ENCODE results near the gene KIF26A. TPM values are rescaled to one million over a fixed set of nuclear protein-coding genes. Genes with fewer than 3 reads are reported as not detected.

The KIF26A gene
- total RNA-seq, 1 experiment from 2014 or later: 5.5 TPM

GRCh38 chr14:104226421-104227383 lies 88.3 kb downstream of the KIF26A start:
- H3K27me3 ChIP-seq (replicated peaks; ENCODE audit: control insufficient read depth, insufficient read depth, low read length): no peaks in the 10 kb centered on the region
- H3K36me3 Mint-ChIP-seq (ENCODE audit: insufficient read depth, unreplicated experiment): no peaks in the 10 kb centered on the region
- no peaks in the 10 kb centered on the region for H3K4me1 Mint-ChIP-seq (ENCODE audit: low read depth, unreplicated experiment)
- 0 out of 2 replicates have a peak, but pooled peaks cover 4% of the 10 kb centered on the region for H3K4me1 ChIP-seq
- H3K4me3 ChIP-seq (ENCODE audit: low read depth, low read length): no peak overlapping the region
- H3K27me3 Mint-ChIP-seq (ENCODE audit: insufficient read depth, unreplicated experiment): no peaks in the 10 kb centered on the region
- CTCF ChIA-PET: no interaction called here
- TF ChIP-seq CTCF (IDR thresholded peaks at IDR 0.05; ENCODE audit: insufficient read depth in 1 of 2, low read depth in 1 of 2, low read length in 1 of 2, severe bottlenecking in 1 of 2, unreplicated experiment in 1 of 2): no peak
- no peaks in the 10 kb centered on the region for H3K9me3 Mint-ChIP-seq (ENCODE audit: unreplicated experiment)
- no TSS peak for BruUV-seq (replicated peaks)
- peaks cover 6% of the 10 kb centered on the region for H3K9me3 ChIP-seq
- H3K27ac Mint-ChIP-seq (ENCODE audit: unreplicated experiment): no peak overlapping the region
- POLR2A ChIA-PET: no interaction called here
- H3K4me3 Mint-ChIP-seq (ENCODE audit: unreplicated experiment): no peak overlapping the region
- DNase-seq: no peak
- H3K36me3 ChIP-seq (ENCODE audit: control insufficient read depth, insufficient read depth, low read length): no peaks in the 10 kb centered on the region
- intact Hi-C loops (cut with micrococcal nuclease; ENCODE audit: unreplicated experiment): no loop called here

- Mint-ChIP-seq H3K27ac (ENCODE audit: unreplicated experiment) (no peak overlapping the region), H3K4me1 (ENCODE audit: low read depth, unreplicated experiment) (no peaks in the 10 kb centered on the region), H3K9me3 (ENCODE audit: unreplicated experiment) (no peaks in the 10 kb centered on the region), H3K4me3 (ENCODE audit: unreplicated experiment) (no peak overlapping the region), H3K36me3 (ENCODE audit: insufficient read depth, unreplicated experiment) (no peaks in the 10 kb centered on the region), H3K27me3 (ENCODE audit: insufficient read depth, unreplicated experiment) (no peaks in the 10 kb centered on the region)
- CTCF ChIA-PET: no interaction called here
- no peak for TF ChIP-seq CTCF (IDR thresholded peaks at IDR 0.05; ENCODE audit: insufficient read depth in 1 of 2, low read depth in 1 of 2, low read length in 1 of 2, severe bottlenecking in 1 of 2, unreplicated experiment in 1 of 2)
- H3K4me3 ChIP-seq (ENCODE audit: low read depth, low read length): no peak overlapping the region
- no peaks in the 10 kb centered on the region for H3K27me3 ChIP-seq (replicated peaks; ENCODE audit: control insufficient read depth, insufficient read depth, low read length)
- no peaks in the 10 kb centered on the region for H3K36me3 ChIP-seq (ENCODE audit: control insufficient read depth, insufficient read depth, low read length)
- 0 out of 2 replicates have a peak, but pooled peaks cover 4% of the 10 kb centered on the region for H3K4me1 ChIP-seq
- POLR2A ChIA-PET: no interaction called here
- BruUV-seq (replicated peaks): no TSS peak
- peaks cover 6% of the 10 kb centered on the region for H3K9me3 ChIP-seq
- no peak for DNase-seq
- intact Hi-C loops (cut with micrococcal nuclease; ENCODE audit: unreplicated experiment): no loop called here
These were observed 89.4 kb downstream of the KIF26A start for GRCh38 chr14:104227806-104228205.

- no peaks in the 10 kb centered on the region for H3K27me3 Mint-ChIP-seq (ENCODE audit: insufficient read depth, unreplicated experiment)
- H3K9me3 Mint-ChIP-seq (ENCODE audit: unreplicated experiment): no peaks in the 10 kb centered on the region
- H3K36me3 Mint-ChIP-seq (ENCODE audit: insufficient read depth, unreplicated experiment): no peaks in the 10 kb centered on the region
- DNase-seq: no peak
- no peaks in the 10 kb centered on the region for H3K36me3 ChIP-seq (ENCODE audit: control insufficient read depth, insufficient read depth, low read length)
- BruUV-seq (replicated peaks): no TSS peak
- H3K9me3 ChIP-seq: peaks cover 6% of the 10 kb centered on the region
- ChIA-PET CTCF (no interaction called here), POLR2A (no interaction called here)
- no peak overlapping the region for H3K4me3 ChIP-seq (ENCODE audit: low read depth, low read length)
- H3K27ac Mint-ChIP-seq (ENCODE audit: unreplicated experiment): no peak overlapping the region
- H3K4me1 Mint-ChIP-seq (ENCODE audit: low read depth, unreplicated experiment): no peaks in the 10 kb centered on the region
- H3K4me3 Mint-ChIP-seq (ENCODE audit: unreplicated experiment): no peak overlapping the region
- TF ChIP-seq CTCF (IDR thresholded peaks at IDR 0.05; ENCODE audit: insufficient read depth in 1 of 2, low read depth in 1 of 2, low read length in 1 of 2, severe bottlenecking in 1 of 2, unreplicated experiment in 1 of 2): no peak
- 0 out of 2 replicates have a peak, but pooled peaks cover 4% of the 10 kb centered on the region for H3K4me1 ChIP-seq
- intact Hi-C loops (cut with micrococcal nuclease; ENCODE audit: unreplicated experiment): no loop called here
- H3K27me3 ChIP-seq (replicated peaks; ENCODE audit: control insufficient read depth, insufficient read depth, low read length): no peaks in the 10 kb centered on the region
These were observed 89.8 kb downstream of the KIF26A start for GRCh38 chr14:104228221-104228620.
